IPS-18c (cell line): ENCODE data around the gene EMX2.
"Not testable (repeated sequence)": the region's sequence is repeated elsewhere in the genome, so short reads cannot be mapped to it uniquely, and the experiment has no call there.

Experiments
- H3K4me3 ChIP-seq: 2 replicates; pipeline ENCODE4 v1.7.0; 2013; ENCODE audit warnings: low read depth, mild to moderate bottlenecking, low read length, moderate library complexity; ENCODE audit not compliant: insufficient read depth
- H3K9me3 ChIP-seq: one replicate; pipeline ENCODE4 v1.6.1; 2013; ENCODE audit warnings: mild to moderate bottlenecking, low read length, moderate library complexity; ENCODE audit not compliant: control insufficient read depth, insufficient read depth

Gene EMX2

DNA sequence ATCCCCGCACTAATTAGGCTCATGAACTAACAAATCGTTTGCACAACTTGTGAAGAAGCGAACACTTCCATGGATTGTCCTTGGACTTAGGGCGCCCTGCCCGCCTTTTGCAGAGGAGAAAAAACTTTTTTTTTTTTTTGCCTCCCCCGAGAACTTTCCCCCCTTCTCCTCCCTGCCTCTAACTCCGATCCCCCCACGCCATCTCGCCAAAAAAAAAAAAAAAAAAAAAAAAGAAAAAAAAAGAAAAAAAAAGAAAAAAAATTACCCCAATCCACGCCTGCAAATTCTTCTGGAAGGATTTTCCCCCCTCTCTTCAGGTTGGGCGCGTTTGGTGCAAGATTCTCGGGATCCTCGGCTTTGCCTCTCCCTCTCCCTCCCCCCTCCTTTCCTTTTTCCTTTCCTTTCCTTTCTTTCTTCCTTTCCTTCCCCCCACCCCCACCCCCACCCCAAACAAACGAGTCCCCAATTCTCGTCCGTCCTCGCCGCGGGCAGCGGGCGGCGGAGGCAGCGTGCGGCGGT is at the start of gene EMX2:
Gene EMX2 (plus strand): TSS at position 41 of the 519 bp plus-strand sequence. CDS start 522 bp downstream, outside the sequence.
- H3K9me3 ChIP-seq, result no peaks in the 10 kb centered on the region

DNA sequence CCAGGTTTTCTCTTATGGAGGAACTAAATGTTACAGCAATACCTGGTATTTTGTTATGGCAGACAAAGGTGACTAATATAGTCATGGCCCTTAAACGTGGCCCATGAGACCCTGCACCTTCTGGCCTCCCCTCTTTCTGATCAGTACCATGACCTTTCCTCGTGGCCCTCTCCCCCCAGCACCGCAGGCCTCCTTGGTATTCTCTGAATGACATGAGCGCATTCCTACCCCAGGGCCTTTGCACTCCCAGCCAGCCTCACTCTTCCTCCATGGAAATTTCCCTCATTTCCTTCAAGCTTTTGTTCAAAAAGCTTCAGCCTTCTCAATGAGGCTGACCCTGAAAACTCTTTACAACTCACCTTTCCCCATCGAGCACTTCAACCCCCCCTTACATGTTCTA is 46.5 kb upstream of the EMX2 start:
- H3K9me3 ChIP-seq, result no peaks in the 10 kb centered on the region
- no peak overlapping the region for H3K4me3 ChIP-seq

More for the DNA sequence above, at the start of gene EMX2:
- H3K4me3 ChIP-seq, result peak within 1 kb of the TSS; percentile 50

DNA sequence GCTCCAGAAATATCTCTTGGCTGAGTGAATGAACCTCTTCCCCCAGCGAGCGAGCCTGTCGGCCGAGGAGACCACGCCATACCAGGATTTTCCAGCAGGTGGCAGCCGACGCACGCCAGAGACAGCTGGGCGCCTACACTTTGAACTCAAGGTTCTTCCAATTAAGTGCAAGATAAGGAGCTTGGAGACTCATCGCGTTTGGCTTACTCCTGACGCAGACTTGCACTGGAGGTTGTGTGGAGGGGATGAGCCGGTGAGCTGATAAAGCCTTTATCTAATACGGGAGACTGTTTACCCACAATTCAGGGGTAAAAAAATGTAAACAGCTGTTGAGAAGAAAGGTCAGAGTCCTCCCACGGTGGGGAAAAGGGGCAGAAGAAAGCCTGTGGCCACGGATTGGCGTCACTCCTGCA is 45.9 kb upstream of the EMX2 start:
- H3K4me3 ChIP-seq, result no peak overlapping the region
- no peaks in the 10 kb centered on the region for H3K9me3 ChIP-seq

DNA sequence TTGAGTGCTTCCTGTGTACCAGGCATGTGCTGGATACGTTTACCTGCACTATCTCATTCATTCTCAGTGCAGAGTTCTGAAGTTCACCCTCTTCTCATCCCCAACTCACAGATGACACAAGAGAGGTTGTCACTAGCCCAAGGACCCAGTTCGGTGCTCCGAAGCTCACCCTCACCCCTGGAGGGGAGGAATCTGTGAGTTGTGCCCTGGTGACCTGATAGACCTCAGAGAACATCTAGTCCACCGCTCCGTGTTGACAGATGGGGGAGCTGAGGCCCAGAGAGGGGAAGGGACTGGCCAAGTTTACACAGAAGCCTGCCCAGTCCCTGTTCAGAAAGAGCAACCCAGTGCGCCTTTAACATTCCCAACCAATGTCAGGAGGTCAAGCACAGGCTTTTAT is 44.8 kb upstream of the EMX2 start:
- Histone ChIP-seq H3K4me3 (no peak overlapping the region), H3K9me3 (no peaks in the 10 kb centered on the region)

DNA sequence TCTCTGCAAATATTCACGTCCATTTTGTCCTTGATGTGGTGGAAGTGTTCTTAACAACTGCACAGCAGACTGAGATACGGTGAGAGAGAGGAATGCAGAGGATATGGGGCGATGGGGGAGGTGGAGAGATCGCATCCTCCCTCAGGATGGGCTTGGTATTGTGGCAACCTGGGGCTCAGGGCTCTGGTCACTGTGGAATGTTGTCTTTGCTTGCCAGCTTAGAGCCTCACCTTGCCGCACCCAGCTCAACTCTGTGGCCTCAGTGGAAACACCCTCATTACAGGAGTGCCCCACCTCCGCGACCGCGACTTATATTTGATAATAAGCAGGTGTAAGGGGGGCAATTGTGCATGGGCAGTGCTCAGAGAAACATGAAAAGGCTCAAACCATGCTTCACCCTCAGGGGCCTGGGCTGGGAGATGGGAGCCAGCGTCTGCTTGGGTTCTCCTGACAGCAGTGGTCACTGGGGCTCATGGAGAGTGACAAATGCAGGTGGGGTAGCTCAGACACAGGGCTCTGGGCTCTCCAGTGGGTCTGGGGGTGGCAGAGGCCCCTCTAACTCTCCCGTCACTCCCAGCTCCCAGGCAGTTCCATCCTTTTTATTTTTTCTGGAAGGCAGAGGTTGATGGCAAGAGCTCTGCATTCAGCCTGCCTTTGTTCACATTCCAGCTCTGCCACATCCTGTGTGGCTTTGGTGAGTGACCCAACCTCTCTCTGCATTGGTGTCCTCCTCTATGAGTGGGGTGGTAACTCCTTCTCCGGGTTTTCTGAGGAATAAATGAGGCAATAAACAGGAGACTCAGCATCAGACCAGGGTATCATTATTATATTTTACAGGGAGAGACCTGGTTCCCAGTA is 43.1 kb upstream of the EMX2 start:
- H3K4me3 ChIP-seq, result no peak overlapping the region
- H3K9me3 ChIP-seq, result no peaks in the 10 kb centered on the region

DNA sequence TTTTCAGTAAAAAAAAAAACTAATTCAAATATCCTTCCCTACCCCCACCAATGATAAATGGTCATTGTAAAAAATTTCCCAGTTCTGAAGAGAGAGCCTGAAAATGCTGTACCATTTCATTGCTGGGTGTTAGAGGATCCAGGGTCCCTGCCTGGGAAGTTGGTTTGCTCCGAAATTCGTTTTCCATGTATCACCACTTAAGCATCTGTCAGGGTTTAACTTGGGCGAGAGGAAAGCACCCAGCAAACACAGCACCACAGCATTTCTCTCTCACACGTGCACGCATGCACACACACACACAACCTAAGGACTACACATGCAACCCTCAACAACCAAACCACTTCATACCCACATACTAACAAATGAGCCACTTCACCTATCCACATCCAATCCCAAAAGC is 42.1 kb upstream of the EMX2 start:
- Histone ChIP-seq H3K4me3 (no peak overlapping the region), H3K9me3 (no peaks in the 10 kb centered on the region)

DNA sequence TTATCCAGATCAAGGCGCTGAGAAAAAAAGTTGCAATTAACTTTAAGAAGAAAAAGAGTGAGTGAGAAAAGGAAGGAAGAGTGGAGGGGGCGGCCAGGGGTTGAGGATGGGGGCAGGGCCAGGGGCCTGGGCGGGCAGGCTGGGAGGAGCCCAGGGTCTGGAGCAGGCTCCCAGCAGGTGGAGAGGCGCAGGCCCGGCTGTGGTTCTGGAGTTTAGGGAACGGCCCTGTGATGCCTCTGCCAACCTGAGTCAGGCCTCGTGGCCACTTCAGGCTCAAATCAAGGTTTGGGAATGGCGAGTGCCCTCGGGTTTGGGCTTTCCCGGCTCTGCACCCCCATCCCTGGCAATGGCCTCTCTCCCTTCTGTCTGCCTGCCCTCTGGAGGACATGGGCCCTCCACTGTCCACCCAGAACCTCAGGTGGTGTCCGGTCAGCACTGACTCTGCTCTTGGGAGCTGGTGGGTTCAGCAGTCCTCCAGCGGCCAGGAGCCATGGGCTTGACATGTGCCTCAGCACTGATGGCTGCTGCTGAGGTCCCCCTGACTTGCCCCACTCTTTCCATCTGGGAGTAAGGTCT is 41.0 kb upstream of the EMX2 start:
- H3K4me3 ChIP-seq, result no peak overlapping the region
- no peaks in the 10 kb centered on the region for H3K9me3 ChIP-seq

DNA sequence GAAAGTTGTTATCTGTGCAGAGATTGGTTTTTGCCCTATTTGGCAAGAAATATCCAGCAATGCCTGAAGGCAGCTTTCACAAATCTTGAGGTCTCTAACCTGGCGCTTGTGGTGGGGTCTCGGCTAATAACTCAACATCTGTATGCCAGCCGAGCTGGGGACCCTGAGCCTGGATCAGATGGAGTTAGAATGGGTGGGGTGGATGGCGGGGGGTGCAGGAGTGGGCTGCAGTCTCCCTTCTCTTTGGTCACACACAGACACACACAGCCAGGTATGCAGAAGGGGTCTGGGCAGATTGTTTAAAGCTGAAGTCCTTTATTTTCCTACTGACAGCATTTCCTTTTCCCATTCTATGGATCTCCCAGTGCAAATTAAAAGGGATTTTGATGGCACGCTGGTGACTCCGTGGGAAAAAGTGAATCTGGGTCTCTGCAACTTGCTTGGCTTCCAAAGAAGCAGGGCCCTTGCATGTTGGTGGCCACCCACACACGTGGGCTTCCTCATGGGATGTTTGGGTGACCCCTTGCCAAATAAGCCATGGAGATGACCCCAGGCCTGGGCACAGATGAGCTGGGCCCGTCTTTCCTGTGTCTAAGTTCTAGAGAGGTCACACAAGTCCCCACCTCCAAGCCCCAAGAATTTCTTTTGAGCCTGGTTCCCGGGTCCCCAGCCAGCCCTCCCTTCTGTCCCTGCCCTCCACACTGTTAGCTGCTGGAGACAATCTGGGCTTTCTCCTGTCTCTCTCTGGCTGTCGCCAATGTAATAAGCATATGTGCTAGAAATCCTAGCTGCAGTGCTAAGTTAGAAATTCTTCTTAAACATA is 39.9 kb upstream of the EMX2 start:
- Histone ChIP-seq H3K4me3 (no peak overlapping the region), H3K9me3 (no peaks in the 10 kb centered on the region)

DNA sequence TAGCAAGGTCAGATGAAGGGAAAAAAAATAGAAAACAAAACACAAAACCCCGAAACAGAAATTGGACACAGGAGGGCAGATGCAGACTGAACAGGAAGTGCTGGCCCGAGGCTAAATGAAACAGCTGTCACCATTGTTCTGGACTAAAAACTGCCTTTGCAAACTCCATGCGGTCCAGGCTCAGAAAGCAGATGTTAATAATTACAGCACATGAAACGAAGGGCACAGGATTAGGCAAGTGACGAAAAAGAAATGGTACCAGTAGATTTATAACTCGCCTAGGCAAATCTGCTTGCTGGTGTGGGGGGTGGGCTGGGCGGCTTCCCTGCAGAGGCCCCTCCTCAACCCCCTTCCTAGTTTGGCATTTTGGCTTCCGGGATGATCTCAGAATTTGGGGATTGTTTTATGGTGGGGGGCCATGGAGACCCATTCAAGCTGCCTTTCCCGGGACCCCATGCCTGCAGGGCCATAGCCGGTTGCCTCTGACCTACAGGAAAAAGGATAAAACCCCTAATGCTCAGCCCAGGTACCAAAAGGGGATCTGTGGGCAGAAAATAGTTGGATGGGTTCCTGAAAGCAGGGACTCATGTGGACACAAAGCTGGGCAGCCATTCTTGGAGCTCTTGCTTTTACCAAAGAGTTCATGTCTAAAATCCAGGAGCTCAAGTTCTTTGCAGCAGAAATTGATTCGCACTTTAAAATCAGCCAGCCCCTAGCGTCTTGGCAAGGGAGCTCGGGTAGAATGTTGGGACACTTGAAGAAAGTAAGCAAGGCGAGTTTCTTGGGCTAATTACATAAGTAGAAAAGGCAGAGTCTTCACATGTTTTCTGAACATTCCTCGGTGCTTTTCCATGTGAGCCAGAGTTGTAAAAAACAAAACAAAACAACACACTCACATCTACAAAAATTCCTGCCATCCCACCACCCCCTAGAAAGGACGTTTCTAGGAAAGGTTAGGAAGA is 39.0 kb upstream of the EMX2 start:
- no peaks in the 10 kb centered on the region for H3K9me3 ChIP-seq
- H3K4me3 ChIP-seq, result no peak overlapping the region

DNA sequence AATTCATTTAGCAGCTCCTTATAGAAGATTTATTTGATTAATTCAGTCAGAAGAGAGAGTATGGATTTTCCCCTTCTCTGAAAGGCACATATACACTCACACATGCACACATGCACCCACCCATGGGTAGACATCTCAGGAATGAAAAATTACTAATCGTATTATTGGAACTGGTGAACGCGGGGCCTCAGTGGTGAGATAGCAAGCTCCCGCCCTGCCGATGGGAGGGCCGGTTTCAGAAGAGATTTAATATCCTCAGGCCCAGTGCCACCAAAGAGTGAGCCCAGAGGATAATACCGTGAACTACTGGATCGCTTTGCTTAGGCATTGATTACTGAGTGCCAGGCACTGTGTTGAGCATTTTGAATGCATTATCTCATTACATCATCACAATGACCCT is 38.0 kb upstream of the EMX2 start:
- H3K9me3 ChIP-seq, result no peaks in the 10 kb centered on the region
- H3K4me3 ChIP-seq, result no peak overlapping the region

DNA sequence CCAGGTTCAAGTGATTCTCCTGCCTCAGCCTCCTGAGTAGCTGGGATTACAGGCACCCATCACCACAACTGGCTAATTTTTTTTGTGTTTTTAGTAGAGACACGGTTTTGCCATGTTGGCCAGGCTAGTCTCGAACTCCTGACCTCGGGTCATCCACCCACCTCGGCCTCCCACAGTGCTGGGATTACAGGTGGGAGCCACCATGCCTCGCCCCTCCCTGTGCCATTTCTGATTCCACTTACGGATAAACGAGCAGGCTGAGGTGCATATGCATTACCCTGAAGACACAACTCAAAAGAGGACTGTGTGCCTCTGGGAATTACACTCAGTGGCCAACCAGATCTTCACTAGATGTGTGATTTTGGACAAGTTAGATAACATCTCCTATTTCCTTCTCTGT is 35.5 kb upstream of the EMX2 start:
- H3K9me3 ChIP-seq, H3K4me3 ChIP-seq: not testable (repeated sequence)

DNA sequence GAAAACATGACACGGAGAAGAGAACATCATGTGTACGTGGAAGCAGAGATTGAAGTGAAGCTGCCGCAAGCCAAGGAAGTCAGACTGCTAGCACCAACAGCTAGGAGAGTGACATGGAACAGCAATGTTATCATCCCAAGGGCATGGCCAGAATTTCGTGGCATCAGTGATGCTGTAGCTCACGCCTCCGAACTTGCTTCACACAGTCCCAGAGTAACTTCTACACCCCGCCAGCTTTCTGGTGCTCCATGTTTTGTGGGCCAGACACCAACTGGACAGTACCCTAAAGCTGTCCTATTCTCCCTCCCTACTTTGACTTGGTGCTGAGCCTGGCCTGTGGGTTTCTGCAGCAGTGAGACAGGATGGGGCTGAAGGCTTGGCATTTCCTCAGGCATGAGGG is 33.0 kb upstream of the EMX2 start:
- no peak overlapping the region for H3K4me3 ChIP-seq
- no peaks in the 10 kb centered on the region for H3K9me3 ChIP-seq

DNA sequence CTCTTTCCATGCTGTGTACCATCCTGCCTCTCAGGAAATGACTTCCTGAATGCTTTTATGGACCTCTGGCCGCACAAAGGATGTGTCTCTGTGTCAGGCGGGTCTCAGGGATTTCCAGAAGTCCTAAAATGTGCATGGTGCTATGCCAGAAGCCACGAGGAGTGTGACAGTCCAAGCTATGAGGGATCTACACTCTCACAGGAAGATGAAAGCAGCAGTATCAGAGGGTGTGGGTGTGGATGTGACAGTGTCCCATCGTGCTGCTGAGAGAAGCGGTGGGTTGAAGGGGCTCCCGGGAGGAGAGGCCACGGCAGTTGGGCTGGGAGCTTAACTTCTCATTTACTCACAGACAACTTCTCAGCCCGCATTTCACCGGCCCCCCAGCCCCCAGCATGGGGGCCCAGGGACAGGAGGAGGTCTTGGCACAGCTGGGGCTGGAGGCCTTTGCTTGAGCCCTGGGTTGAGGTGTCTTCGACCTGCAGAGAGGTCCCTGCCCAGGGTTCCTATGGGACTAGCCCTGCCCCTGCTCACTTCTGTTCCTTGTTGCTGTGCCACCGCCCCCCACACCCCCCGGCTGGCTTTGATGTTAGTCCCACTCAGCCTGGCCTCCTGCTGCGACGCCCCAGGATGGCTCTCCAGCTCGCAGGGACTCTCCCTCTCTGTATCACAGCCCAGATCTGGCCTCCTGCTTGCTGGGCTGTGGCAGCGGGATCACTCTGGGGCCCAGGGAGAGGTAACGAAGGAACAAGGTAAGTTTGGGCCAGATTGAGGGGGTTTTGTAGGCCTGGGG is 30.8 kb upstream of the EMX2 start:
- H3K4me3 ChIP-seq, result no peak overlapping the region
- no peaks in the 10 kb centered on the region for H3K9me3 ChIP-seq

DNA sequence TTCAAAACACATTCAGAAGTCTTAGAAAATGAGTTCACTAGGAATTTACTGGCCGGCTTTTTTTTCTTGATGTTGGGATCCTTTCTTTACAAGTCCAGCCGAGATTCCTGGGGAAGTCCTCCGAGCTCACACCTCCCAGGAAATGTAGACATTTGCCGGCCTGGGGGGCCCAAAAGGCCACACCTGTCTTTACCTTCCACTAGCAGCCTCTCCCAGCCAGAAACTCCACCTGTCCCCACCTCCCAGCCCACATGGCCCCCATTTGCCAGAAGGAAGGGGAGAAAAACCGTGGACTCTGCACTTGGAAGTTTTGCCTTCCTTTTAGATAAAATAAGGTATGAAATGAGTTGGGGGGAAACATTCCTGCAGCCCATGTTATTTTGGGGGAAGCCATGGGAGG is 27.6 kb upstream of the EMX2 start:
- H3K4me3 ChIP-seq, result no peak overlapping the region
- H3K9me3 ChIP-seq, result no peaks in the 10 kb centered on the region

DNA sequence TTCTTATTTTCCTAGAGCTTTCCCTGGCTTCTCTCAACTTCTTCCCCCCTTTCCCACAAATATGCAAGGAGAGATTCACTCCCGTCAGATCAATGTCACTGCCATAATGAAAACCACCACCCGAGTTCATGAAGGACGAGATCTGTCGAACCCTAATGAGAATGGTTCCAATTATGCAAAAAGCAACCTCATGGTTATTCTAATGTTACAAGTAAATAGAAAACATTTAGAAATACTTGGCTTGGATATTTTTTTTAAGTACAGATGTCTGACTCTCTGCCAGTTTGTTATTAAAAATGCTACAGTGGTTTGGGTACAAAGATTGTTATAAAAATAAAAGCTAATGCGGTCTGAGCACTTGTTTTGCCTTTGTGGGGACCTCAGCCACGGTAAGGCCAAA is 25.9 kb upstream of the EMX2 start:
- Histone ChIP-seq H3K4me3 (no peak overlapping the region), H3K9me3 (no peaks in the 10 kb centered on the region)

DNA sequence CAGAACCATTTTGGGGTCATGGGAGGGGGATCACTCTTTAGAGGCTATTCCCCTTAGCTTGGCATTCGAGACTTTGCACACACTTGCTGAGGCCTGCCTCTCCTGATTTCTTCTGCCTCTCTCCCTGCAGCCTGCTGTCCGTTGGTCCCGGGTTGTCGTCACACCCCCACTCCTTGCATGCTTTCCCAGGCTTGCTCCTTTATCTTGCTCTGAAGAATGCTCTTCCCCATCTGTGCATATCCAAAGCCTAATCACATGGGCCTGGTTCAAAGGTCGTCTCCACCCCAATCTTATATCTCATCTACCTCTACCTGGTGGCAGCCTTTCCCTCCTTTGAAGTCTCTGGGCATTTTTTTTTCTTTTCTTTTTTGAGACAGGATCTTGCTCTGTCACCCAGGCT is 24.3 kb upstream of the EMX2 start:
- H3K4me3 ChIP-seq, result no peak overlapping the region
- no peaks in the 10 kb centered on the region for H3K9me3 ChIP-seq
